ENCODE data around the gene CRY2. TPM values are rescaled to one million over a fixed set of nuclear protein-coding genes. Genes with fewer than 3 reads are reported as not detected.
"Not testable (repeated sequence)": the region's sequence is repeated elsewhere in the genome, so short reads cannot be mapped to it uniquely, and the experiment has no call there.

Gene CRY2
- total RNA-seq, 1 donor from 2014 or later = 44.0 TPM

DNA sequence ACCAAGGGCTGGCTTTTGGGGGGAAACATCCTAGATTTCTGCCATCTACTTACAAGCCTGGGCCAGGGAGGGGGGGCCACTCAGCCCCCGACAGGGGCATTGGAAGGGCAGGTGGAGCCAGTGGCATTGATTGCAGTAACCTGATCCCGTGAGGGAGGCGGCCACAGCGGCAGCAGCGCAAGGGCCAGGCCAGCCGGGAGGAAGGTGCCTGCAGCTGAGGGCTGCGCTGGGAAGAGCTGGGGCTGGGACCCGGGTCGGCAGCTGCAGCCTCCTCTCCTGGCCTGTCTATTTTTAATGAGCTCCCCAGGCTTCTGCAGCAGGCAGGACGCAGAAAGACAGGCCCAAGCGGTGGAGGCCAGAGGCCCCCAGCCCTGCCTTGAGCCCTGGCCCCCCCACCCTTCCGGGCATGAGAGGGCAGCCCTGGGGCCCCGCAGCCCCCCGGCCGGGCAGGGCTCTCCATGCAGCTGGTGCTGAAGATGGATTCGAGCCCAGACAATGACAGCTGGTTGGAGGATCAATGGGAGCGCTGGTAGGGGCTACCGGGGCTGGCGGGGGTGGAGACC is 49.2 kb downstream of the CRY2 start:
- Mint-ChIP-seq H3K4me3 (ENCODE audit: unreplicated experiment) (peak overlapping the region; percentile 65), H3K9me3 (ENCODE audit: unreplicated experiment) (peaks cover 15% of the 10 kb centered on the region), H3K4me1 (ENCODE audit: low read depth, unreplicated experiment) (peaks cover 61% of the 10 kb centered on the region), H3K27ac (ENCODE audit: unreplicated experiment) (peak overlapping the region; percentile 86), H3K27me3 (ENCODE audit: unreplicated experiment) (peaks cover 23% of the 10 kb centered on the region), H3K36me3 (ENCODE audit: unreplicated experiment) (no peaks in the 10 kb centered on the region)
- peak; percentile 91 for DNase-seq
- TF ChIP-seq, protein P1, sequence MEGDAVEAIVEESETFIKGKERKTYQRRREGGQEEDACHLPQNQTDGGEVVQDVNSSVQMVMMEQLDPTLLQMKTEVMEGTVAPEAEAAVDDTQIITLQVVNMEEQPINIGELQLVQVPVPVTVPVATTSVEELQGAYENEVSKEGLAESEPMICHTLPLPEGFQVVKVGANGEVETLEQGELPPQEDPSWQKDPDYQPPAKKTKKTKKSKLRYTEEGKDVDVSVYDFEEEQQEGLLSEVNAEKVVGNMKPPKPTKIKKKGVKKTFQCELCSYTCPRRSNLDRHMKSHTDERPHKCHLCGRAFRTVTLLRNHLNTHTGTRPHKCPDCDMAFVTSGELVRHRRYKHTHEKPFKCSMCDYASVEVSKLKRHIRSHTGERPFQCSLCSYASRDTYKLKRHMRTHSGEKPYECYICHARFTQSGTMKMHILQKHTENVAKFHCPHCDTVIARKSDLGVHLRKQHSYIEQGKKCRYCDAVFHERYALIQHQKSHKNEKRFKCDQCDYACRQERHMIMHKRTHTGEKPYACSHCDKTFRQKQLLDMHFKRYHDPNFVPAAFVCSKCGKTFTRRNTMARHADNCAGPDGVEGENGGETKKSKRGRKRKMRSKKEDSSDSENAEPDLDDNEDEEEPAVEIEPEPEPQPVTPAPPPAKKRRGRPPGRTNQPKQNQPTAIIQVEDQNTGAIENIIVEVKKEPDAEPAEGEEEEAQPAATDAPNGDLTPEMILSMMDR (IDR thresholded peaks at IDR 0.05; ENCODE audit: partially characterized antibody, unreplicated experiment) = no peak

DNA sequence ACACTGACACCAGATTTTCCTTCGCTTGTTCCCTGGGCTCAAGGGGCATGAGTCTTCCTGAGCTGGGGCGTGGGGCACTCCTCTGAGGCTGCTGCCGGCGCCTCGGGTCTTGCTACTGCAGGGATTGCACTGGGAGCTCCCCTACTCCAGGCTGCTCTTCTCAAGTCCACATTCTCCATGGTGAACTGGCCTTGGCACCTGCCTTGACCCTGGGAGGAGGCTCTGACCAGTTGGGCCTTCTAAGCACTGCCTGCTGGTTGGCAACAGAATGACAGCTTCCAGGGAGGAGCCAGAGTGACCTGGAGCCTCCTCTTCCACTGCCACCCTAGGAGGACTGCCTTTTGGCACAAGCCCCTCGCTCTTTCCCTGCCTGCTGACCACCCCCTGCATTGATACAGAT is 50.3 kb downstream of the CRY2 start:
- DNase-seq = no peak
- Mint-ChIP-seq H3K4me1 (ENCODE audit: low read depth, unreplicated experiment) (peaks cover 57% of the 10 kb centered on the region), H3K4me3 (ENCODE audit: unreplicated experiment) (peak overlapping the region; percentile 77), H3K9me3 (ENCODE audit: unreplicated experiment) (peaks cover 12% of the 10 kb centered on the region), H3K27ac (ENCODE audit: unreplicated experiment) (peak overlapping the region; percentile 86), H3K36me3 (ENCODE audit: unreplicated experiment) (no peaks in the 10 kb centered on the region), H3K27me3 (ENCODE audit: unreplicated experiment) (peaks cover 24% of the 10 kb centered on the region)
- TF ChIP-seq, protein P1 (IDR thresholded peaks at IDR 0.05; ENCODE audit: partially characterized antibody, unreplicated experiment) = peak; percentile 30

DNA sequence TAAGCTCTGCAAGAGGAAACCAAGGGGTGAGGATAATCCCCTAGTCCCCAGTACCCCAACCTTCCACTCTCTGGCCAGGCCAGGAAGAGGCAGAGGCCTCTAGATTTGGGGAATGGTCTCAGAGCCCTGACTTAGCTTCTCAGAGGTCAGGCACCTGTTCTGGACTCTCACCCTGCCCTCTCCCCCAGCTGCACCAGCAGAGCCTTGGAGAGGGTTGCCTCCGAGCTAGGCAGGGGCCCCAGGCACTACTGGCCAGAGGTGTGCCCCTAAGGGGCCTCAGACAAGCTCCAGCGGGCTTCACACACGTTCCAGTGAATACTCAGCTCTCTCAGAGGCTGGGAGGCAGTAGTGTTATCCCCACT is 51.8 kb downstream of the CRY2 start:
- H3K4me1 Mint-ChIP-seq (ENCODE audit: low read depth, unreplicated experiment) = peaks cover 43% of the 10 kb centered on the region

DNA sequence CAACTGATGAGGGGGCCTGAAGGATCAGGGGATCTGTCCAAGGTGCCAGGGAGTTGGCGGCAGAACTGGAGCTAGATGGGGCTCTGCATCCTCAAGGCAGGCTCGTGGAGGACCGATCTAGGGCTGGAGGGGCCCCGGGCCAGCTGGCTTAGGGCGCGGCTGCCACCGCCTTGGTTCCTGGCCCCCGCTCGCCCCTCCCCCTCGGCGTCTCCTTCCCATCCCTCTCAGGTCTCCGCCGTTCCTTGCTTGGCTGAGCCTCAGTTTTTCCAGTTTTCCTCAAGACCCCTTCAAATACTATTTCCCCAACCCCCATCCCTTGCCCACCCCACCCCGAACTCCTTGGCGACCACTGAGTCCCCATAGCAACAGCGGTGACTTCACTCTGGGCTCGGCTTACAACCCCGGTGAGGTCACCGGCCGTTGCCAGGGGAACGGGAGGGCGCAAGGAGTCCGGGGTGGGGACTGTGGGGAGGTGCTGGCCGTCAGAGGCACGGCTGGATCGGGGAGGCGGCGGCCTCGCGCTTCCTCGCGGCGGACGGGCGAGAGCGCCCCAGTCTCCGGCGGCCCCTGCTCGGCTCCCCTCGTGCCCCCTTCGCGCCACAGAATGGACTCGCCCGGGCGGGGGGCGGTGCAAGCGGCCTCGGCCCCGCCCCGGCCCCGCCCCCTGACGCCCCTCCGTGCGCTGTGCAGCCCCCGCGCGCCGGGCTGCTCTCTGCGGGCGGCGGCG is 52.3 kb downstream of the CRY2 start:
- TF ChIP-seq, protein P1 (IDR thresholded peaks at IDR 0.05; ENCODE audit: partially characterized antibody, unreplicated experiment) = no peak
- H3K27ac Mint-ChIP-seq (ENCODE audit: unreplicated experiment) = peak overlapping the region; percentile 90

More for the DNA sequence above, 51.8 kb downstream of the CRY2 start:
- peak overlapping the region; percentile 78 for H3K4me3 Mint-ChIP-seq (ENCODE audit: unreplicated experiment)
- H3K27ac Mint-ChIP-seq (ENCODE audit: unreplicated experiment) = peak overlapping the region; percentile 90
- H3K9me3 Mint-ChIP-seq (ENCODE audit: unreplicated experiment) = peaks cover 11% of the 10 kb centered on the region
- DNase-seq = no peak
- H3K27me3 Mint-ChIP-seq (ENCODE audit: unreplicated experiment) = peaks cover 21% of the 10 kb centered on the region
- TF ChIP-seq, protein P1 (IDR thresholded peaks at IDR 0.05; ENCODE audit: partially characterized antibody, unreplicated experiment) = no peak
- H3K36me3 Mint-ChIP-seq (ENCODE audit: unreplicated experiment) = no peaks in the 10 kb centered on the region

DNA sequence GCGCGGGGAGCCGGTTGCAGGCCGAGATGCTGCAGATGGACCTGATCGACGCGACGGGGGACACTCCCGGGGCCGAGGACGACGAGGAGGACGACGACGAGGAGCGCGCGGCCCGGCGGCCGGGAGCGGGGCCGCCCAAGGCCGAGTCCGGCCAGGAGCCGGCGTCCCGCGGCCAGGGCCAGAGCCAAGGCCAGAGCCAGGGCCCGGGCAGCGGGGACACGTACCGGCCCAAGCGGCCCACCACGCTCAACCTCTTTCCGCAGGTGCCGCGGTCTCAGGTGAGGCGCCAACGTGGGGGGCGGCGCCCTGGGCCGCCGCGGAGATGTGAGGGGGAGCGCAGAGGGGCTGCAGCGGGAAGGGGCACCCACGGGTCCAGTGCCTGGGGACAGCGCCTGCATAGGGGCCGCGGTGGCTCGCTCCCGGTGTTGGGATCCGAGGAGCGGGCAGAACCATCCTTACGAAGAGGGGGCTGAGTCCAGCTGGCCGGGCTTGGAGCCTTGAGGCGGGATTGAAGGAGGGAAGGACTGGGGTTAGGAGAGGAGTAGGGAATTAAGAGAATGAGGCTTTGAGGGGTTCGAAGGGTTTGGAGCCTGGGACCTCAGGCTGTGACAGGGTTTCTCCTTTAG is 53.0 kb downstream of the CRY2 start:
- Mint-ChIP-seq H3K27me3 (ENCODE audit: unreplicated experiment) (peaks cover 20% of the 10 kb centered on the region), H3K27ac (ENCODE audit: unreplicated experiment) (peak overlapping the region; percentile 83), H3K4me1 (ENCODE audit: low read depth, unreplicated experiment) (peaks cover 34% of the 10 kb centered on the region), H3K4me3 (ENCODE audit: unreplicated experiment) (peak overlapping the region; percentile 96)
- DNase-seq; H3K36me3 Mint-ChIP-seq (ENCODE audit: unreplicated experiment); H3K9me3 Mint-ChIP-seq (ENCODE audit: unreplicated experiment): not testable (repeated sequence)

More for the DNA sequence above, 52.3 kb downstream of the CRY2 start:
- H3K27me3 Mint-ChIP-seq (ENCODE audit: unreplicated experiment) = peaks cover 24% of the 10 kb centered on the region
- DNase-seq = peak; percentile 97
- peaks cover 10% of the 10 kb centered on the region for H3K9me3 Mint-ChIP-seq (ENCODE audit: unreplicated experiment)
- H3K4me3 Mint-ChIP-seq (ENCODE audit: unreplicated experiment) = peak overlapping the region; percentile 78
- no peaks in the 10 kb centered on the region for H3K36me3 Mint-ChIP-seq (ENCODE audit: unreplicated experiment)
- peaks cover 40% of the 10 kb centered on the region for H3K4me1 Mint-ChIP-seq (ENCODE audit: low read depth, unreplicated experiment)
